HG03575 (cell line): ENCODE measurements around the gene CDK8.
"Not testable (repeated sequence)": the region's sequence is repeated elsewhere in the genome, so short reads cannot be mapped to it uniquely, and the experiment has no call there.

ENCODE experiments used
- ATAC-seq: cut with Tn5 transposase; IDR thresholded peaks from one replicate; pipeline ENCODE4 v1.9.1; 2021; ENCODE audit not compliant: unreplicated experiment, insufficient number of reproducible peaks, low FRiP score; ENCODE audit errors: extremely low read depth

Gene CDK8

DNA sequence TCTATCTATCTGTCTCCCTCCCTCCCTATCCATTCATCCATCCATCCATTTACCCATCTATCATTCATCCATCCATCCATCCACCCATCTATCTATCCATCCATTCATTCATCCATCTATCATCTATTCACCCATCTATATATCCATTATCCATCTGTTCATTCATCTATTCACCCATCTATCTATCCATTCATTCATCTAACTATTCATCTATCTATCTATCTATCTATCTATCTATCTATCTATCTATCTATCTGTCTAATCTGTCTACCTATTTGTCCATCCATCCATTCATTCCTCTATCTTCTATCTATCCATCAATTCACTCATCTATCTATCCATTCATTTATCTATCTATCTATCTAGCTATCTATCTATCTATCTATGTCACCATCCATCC is 4.4 kb upstream of the CDK8 start:
- no peak for ATAC-seq

DNA sequence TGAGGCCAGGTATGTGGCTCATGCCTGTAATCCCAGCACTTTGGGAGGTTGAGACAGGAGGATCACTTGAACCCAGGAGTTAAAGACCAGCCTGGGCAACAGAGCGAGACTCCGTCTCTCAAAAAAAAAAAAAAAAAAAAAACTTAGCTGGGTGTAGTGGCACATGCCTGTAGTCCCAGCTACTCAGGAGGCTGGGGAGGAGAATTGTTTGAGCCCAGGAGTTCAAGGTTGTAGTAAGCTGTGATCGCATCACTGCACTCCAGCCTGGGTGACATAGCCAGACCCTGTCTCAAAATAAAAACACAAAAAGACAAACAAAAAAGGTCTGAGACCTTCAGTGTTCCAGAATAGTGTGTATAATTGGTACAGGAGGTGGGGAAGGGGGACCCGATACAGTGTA is 1.9 kb upstream of the CDK8 start:
- ATAC-seq = not testable (repeated sequence)

DNA sequence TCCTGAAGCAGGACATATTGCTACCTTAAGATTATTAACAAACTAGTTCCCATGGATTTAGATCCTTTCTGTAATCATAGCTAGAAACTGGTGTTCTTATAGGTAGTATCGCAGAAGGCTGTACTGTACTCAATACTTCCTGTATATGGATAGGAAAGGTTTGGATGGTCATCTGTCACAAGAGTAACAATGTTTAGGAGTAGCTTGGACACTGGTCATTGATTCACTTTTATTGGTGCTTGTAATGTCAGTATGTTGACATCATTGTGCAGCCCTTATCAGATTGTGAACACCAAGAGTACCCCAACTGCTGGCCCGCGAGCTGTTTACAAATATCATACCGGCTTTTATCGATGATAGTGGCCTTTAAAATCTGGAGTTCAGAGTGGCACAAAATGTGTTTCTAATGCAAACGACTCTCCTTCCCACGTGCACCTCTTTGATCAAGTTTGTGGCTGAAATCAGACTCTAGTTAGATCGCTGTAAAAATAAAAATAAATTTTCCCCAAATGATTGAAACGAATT is 605 bp upstream of the CDK8 start:
- no peak for ATAC-seq

DNA sequence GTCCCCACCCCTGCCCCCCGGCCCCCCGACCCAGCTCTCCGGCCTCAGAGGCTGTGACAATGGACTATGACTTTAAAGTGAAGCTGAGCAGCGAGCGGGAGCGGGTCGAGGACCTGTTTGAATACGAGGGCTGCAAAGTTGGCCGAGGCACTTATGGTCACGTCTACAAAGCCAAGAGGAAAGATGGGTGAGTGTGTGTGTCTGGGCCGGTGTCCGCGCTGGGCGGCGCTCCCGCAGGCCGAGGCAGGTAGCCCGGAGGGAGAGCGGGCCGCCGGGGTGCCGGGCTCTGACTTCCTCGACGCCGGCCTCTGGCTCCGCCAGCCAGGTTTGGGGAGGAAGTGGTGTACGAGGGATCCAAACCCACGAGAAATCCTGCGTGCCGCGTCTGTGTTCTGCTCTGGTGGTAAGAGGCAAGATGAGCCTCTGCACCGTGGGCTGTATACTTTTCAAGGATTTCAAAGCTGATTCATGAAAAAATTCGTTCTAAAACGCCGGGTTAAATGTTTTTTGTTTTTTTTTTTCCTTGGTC is 718 bp downstream of the CDK8 start:
- ATAC-seq = no peak

DNA sequence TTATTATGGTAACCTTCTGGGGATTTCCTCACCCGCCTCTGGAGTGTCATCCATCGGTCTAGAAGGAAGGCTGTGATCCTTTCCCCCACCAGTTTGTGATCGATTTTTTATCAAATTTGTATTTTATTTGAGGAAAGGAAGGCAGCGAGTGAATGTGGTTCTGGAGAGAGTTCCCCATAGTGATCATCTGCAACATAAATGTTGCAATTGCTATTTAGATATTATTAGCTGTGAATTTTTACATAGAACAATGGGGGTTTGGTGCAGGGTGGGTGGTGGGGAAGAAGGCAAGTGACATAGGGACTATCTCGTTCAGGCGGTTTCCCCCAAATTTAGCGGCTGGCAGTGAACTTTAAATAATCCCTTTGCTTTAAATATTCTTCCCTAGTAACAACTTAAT is 1.2 kb downstream of the CDK8 start:
- ATAC-seq = no peak

DNA sequence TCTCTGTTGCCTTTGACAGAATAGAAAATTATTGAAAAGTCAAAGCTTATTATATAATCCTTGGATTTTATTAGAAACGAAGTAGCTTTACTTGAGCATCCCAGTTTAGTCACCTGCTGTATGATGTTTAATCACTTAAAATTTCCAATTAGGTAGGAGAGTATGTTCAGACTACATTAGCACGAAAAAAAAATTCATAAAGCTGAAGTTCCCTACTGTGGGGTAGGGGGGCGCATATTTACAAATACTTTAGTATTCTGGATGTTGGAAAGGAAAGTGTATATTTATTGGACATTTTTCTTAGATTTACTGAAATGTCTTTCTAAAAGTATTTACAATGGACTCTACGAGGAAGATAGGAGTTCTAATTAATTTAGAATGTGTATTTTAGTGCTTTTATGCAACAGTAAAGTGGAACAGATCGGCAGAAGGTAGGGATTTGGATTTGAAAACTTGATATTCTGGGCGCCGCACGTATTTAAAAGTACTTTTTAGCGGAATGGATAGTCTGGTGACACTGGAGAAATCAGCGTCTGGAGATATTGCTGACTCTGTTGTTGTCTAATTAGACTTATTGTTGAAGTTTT is 1.9 kb downstream of the CDK8 start:
- ATAC-seq = no peak

DNA sequence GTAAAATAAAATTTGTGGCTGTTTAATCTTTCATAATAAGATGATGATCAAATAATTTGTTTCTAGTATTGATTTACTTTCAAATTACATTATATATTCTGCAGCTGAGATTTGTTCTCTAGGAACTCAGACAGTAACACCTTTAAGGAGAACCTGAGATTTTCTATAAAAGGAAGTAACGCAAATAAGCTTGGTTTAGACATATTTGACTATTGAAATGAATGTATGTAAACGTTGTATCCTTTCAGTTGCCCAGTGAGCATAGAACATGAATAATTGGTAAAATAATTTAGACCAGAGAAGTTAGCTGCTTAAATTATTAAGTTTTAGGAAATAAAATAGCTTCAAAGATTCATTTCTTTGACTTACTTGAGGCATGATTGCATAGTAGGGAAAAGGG is 3.1 kb downstream of the CDK8 start:
- no peak for ATAC-seq

DNA sequence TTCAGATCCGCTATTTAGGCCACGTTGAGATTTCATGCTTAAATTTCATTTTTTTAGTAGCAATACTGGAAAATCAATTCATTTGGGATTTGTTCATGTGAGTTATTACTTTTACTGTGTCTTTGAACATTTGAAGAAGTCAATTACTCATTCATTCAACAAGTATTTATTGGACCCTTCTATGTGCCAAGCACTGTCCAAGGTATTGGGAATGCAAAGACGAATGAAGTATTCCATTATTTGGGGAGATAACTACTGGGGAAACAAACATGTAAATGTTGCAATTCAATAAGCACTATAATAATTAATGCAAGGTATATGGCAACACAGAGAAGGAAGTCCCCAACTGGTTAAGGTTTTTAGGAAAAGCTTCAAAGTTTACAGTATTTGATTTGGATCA is 5.7 kb downstream of the CDK8 start:
- ATAC-seq = no peak

DNA sequence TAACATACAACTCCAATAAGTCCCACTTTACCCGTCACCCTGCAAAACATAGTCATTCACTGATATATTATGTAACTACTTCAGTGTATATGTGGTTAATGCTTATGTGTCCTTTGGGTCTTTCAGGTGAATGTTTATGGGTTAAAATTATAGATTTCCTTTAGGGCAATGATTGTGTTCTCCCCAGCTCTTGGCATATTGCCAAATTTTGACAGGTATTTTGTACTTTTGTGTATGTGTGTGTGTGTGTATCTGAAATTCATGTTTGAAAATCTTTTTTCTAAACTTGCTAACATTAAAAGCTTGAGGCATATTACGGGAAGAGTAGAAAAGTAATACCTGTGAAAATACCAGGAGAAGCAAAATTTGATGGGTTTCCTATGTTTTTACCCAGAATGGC is 8.2 kb downstream of the CDK8 start:
- ATAC-seq = no peak

DNA sequence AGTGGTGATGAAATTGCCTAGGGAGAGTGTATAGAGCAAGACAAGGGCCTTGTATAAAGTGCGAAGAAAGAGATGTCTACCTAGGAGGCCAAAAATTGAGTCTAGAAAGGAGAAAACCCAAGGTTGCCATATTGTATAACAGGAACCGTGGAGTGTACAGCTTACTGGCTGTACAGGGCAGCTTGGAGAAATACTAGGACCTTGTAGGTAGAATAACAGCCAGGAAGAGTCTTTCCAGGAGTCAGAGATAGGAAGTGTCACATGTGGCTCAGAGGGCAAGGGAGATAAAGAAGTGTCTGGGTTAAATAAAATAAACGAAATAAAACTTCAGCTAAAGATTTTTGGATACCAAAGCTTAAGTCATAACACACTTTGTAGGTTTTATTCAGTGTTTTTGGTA is 12.4 kb downstream of the CDK8 start:
- no peak for ATAC-seq

DNA sequence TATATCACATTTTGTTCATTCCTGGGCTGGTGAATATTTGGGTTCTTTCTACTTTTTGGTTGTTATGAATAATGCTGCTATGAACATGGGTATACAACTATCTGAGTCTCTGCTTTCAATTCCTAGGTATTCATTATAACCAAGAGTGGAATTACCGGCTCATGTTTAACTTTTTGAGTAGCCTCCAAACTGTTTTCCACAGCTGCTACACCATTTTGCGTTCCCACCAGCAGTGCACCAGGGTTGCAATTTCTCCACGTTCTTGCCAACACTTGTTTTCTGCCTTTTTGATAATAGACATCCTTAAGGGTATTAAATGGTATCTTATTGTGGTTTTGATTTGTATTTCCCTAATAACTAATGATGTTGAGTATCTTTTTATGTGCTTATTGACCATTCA is 16.8 kb downstream of the CDK8 start:
- no peak for ATAC-seq

DNA sequence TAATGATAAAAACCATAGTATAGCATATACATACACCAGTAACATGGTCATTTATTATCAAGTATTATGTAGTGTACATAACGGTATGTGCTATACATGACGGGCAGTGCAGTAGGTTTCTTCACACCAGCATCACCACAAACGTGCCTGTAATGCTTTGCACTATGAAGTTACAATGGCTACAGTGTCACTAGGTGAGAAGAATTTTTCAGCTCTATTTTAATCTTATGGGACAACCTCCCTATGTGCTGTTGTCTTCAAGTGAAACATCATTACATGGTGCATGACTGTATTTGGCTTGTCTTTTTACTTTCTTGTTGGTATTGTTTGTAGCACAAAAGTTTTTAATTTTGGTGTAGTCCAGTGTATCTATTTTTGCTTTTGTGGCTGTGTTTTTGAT is 18.7 kb downstream of the CDK8 start:
- no peak for ATAC-seq

DNA sequence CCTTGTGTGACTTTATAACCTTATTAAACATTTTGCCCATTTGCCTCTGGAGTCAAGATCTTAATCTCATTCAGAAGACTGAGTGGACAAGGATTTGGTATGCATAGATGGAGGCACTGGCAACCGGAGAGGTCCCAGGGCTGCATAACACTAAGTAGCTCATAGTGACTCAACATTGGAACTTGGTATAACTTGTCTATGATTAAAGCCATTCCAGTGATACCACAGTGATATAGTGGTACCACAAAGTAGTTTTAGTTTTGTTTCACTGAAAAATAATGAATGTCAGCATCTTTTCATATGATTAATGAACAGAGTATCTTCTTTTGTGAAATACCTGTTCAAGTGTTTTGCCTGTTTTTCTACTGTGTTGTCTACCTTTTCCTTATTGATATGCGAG is 26.4 kb downstream of the CDK8 start:
- no peak for ATAC-seq

DNA sequence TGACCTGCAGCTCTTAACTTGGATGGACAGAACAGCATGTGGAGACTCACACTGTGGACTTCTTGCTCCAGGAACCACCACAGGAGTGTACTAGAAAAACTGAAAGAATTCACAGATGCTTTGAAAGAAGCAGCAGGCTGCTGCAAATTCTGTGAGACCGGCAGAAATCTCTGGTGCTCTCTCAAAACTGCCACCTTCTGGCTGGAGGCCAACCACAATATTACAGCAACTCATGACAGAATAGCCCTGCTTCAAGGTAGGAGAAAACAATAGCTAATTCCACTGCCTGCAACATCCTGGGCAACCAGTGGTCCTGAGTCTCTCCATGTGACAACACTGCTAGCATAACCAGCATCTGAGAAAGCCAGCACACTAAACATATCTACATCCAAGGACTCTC is 26.9 kb downstream of the CDK8 start:
- no peak for ATAC-seq

DNA sequence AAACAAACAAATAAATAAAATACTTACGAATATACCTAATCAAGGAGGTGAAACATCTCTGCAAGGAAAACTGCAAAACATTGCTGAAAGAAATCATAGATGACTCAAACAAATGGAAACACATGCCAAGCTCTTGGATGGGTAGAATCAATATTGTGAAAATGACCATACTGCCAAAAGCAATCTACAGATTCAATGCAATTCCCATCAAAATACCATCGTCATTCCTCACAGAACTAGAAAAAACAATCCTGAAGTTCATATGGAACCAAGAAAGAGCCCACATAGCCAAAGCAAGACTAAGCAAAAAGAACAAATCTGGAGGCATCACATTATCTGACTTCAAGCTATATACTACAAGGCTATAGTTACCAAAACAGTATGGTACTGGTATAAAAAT is 32.0 kb downstream of the CDK8 start:
- ATAC-seq = not testable (repeated sequence)

DNA sequence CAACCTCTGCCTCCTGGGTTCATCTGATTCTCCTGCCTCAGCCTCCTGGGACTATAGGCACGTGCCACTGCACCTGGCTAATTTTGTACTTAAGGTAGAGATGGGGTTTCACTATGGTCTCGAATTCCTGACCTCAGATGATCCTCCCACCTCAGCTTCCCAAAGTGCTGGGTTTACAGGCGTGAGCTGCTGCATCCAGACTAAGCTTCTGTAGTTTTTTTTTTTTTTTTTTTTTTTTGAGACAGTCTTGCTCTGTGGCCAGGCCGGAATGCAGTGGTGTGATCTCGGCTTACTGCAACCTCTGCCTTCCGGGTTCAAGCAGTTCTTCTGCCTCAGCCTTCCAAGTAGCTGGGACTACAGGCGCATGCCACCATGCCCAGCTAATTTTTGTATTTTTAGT is 34.9 kb downstream of the CDK8 start:
- ATAC-seq = not testable (repeated sequence)

DNA sequence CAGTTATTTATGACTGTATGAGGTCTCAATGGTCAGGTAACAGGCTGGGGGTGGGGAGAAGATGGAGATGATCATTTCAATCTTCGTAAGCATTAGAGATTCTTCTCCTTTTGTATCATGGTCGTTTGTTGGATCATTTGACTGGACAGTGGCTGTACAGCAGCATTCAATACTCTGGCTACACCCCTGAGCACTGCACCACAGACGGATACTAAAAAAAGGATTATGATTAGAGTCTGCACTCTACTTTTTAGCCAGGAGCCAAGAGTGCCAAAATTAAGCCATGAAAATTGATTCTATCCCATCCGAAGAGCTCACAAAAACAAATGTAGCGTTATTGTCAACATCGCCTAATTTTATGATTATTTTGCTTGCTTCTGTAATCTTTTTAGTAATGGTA is 41.9 kb downstream of the CDK8 start:
- no peak for ATAC-seq

DNA sequence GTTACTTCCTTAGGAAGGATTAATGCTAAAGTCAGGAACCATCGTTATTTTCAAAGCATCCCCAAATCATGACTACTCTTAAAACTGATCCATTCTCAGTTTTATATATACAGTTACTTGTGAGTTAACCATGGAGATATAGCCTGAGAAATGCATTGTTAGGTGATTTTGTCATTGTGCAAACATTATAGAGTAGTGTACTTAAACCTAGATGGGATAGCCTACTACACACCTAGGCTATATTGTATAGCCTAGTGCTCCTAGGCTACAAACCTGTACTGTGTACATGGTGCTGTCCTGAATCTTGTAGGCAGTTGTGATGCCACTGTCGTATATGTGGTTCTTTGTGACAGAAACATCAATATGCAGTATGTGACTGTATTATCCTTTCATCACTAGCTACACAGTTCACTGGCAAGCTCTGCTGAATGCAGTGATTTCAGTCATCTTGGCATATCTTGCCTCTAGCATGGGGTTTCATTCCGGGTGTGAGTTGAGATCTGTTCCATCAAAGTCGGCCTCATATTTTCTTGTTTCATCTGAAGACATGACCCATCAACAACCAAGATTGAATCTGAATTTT is 45.3 kb downstream of the CDK8 start:
- no peak for ATAC-seq

DNA sequence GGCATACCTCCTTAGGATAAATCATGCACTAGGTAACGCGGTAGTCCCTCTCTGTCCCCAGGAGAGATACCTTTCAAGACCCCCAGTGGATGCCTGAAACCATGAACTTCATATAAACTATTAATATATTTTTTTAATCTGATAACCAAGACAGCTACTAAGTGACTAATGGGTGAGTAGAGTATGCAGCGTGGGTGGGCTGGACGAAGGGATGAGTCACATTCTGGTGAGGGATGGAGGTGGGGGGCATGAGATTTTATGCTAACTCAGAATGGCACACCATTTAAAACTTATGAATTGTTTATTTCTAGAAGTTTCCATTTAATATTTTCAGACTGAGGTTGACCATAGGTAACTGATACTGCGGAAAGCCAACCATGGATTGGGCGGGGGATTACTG is 46.2 kb downstream of the CDK8 start:
- no peak for ATAC-seq

DNA sequence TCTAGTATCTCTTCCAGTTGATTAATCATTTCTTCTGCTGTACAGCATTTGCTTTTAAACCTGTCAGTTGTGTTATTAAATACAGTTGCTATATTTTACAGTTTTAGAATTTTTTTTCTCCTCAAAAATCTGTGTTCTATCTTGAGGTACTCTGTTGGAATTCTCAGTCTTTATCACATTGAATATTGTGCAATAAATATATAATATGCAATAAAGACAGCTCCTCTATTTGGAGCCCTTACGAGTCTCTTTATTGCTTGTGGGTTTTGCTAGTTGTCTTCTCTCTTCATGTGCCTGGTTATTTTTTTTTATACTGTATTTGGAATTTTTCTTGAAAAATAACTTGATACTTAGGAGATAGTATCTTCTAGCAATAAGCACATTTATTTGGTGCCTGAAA is 51.7 kb downstream of the CDK8 start:
- no peak for ATAC-seq

DNA sequence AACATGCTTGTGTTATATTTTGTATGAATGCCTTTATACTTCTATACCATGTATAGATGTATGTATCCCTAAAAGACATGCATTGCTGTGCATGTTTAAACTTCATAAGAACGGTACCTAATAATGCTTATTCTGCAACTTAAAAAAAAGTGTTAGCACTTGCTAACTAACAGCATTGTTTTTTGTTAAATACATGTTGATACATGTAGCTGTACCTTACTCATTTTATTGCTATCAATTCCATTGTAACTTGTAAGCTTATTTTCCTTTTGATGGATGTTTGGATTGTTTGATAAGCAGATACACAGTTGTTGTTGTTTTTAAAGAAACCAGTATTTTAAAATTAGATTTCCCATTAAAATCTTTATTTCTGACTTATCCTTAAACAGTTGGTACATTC is 53.8 kb downstream of the CDK8 start:
- ATAC-seq = no peak
